ENCODE measurements around the gene SEPTIN7.
A peak's percentile ranks its signal among the peaks of the same experiment; 100 is the strongest.
"Not testable (repeated sequence)": the region's sequence is repeated elsewhere in the genome, so short reads cannot be mapped to it uniquely, and the experiment has no call there.

SEPTIN7 gene

DNA sequence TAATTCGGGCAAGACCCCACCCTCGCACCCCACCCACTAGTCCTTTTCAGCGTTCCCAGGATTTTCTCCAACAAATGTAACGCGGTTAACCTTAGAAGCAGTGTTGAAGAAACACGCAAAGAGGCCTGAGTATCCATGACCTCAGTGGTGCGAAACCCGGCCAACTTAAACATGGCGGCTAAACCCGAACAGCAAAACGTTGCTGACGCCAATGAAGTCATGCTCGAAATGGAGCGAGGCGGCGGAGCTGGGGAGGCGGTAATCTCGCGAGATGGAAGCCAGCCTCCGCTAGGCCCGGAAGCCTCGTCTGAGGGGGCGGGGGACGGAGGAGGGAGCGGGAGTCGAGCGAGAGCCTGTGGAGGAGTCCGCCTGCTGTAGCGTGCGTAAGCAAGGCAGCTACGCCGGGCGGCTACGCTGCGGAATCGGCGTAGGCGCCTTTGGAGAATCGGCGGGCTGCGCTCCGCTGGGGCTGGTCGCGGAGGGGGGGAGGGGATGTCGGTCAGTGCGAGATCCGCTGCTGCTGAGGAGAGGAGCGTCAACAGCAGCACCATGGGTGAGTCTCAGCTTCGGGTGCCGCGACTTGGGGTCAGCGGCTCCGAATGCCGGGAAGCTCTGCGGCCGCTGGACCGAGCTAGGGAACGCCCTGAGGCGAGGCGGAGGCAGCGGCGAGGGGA is at the start of gene SEPTIN7:
SEPTIN7 (plus strand) TSS at position 340 of the 674 bp plus-strand sequence; CDS start at position 493, 153 bp downstream.
- peak; percentile 100 for DNase-seq

- DNase-seq = no peak
Observed at GRCh38 chr7:35752742-35753141, 48.1 kb upstream of the SEPTIN7 start.

- DNase-seq = no peak
Observed at GRCh38 chr7:35753761-35754603, 46.9 kb upstream of the SEPTIN7 start.

DNA sequence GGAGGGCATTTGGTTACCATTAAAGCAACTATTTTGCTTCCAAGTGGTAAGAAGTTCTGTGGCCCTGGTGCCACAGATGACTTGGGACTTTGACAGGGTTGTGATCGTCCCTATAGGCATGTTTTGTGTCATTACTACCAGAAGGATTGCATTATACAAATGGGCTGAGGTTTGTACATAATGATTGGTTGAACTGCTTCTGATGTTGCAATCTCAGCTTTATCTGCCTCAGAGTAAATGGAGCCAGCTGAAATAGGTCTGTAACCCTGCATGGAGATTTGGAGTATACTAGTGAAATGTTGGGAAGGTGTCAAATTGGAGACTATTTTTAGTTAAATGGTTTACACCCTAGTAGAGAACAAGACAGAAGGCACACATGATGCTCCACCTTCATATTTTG is 46.1 kb upstream of the SEPTIN7 start:
- DNase-seq = no peak

DNA sequence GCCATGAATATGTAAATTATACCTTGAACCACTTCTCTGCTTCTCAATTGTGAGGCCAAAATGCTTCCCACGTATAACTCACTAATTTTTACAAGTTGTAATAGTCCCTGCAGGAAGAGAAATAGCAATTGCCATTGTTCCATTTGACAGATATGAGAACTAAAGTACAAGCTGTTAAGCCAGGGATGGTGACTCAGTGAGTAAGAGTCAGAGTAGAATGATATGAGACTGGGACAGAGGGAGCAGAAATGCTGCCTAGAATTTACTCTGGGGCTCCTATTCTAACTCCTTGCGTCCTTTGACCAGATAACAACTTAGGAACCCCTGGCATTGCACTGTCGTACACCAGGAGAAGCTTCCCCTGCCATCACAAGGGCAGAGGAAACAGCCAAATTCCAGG is 45.1 kb upstream of the SEPTIN7 start:
- no peak for DNase-seq

GRCh38 chr7:35756453-35756852 is 44.4 kb upstream of the SEPTIN7 start:
- not testable (repeated sequence) for DNase-seq

- DNase-seq = no peak
Observed at GRCh38 chr7:35757574-35757973, 43.3 kb upstream of the SEPTIN7 start.

- DNase-seq = no peak
Observed at GRCh38 chr7:35758421-35758820, 42.4 kb upstream of the SEPTIN7 start.

DNA sequence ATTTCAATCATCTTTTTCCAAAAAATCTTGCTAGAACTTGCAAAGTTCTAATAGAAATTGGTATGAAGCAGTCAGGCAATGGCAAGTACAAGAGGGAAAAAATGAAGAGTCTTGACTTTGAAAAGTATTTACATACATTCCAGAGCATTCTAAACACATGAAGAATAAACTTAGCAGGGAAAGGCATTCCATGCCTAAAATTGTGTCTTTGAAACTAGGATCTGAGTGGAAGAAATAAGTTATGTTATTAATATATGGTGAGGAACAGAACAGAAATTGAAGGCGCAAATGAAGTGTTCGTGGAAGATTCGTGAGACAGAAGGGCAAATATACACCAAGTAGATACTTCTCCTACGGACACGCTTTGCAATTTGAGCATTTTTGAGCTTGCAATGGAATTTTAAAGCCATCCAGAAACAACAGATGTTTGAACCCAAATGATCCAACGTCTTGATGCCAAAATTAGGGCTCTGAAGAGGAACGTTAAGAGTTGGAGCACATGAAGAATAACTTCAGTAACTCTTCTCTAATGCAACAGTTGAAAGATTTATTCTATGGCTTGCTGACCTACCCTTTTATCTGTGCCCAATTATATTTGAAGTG is 40.6 kb upstream of the SEPTIN7 start:
- DNase-seq = no peak

DNA sequence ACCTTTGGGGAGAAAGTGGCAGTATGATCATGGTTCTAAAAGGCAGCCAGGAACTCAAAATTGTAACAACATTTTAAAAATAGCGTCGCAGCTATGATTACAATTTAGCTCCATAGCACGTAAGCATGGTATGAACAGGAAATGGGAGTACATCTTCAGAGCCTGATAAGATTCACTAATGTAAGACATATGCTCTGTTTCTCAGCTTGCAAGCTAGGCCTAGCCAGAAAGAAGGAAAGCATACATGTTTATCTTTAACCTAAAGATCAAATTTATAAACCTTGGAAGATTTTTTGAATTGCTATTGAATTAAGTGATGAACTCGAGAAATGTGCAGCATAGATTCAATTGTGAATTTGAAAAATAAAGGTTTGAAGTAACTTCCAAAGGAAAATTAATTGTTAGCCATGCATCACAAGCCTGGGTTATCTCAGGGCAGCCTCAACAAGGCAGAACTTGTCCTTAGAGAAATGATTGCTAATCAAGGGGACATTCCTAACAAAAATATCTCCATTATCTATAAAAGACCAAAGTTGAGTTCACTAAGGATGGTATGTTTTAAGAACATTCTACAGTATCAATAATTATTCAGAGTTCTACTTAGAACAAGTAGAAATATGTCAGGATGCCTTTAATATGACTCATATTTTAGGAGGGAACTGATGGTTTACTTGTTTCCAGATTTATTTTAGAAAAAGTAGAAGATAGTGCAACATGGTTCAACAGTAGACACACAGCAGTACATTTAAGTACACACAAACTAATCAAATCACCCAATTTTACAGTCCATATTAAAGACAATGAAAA is 38.8 kb upstream of the SEPTIN7 start:
- DNase-seq = no peak

GRCh38 chr7:35762781-35763180 is 38.1 kb upstream of the SEPTIN7 start:
- no peak for DNase-seq

GRCh38 chr7:35768346-35768745 is 32.5 kb upstream of the SEPTIN7 start:
- DNase-seq = no peak

DNA sequence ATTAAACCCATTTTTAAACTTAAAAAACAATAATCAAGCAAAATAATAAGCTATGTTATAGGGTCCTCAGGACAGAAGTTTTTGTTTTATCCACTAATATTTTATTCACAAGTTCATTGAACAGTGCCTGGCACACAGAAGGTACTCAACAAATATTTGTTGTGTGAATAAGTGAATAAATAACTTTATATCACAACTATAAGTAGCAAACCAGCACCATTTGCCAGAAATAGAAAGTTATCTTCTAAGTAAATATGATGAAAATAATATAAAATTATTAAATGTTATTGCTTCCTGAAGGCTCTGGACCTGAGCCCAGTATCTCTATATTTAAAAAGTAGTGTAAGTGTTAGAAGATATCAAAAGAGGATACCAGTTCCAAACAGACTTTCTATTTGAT is 29.1 kb upstream of the SEPTIN7 start:
- DNase-seq = no peak

GRCh38 chr7:35773994-35774393 is 26.9 kb upstream of the SEPTIN7 start:
- no peak for DNase-seq

DNA sequence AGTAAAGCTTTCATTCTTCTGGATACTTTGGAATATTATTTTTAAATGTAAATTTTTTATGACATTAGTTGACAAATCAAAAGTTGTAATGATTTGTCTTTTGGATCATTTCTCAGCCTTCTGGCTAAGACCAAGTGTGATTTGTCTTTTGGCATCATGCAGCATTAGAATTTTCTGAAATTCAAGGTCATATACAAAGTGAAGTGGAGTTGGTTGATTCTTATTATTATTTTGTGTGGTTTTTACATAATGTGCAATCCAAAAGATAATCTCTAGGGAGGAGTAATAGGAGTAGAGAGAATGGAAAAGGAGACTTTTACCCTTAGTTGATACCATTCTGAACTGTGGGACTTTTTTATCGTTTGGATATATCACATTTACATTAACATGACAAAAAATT is 24.2 kb upstream of the SEPTIN7 start:
- DNase-seq = no peak

- DNase-seq = no peak
Observed at GRCh38 chr7:35777121-35777520, 23.7 kb upstream of the SEPTIN7 start.

GRCh38 chr7:35780070-35780469 is 20.8 kb upstream of the SEPTIN7 start:
- no peak for DNase-seq

DNA sequence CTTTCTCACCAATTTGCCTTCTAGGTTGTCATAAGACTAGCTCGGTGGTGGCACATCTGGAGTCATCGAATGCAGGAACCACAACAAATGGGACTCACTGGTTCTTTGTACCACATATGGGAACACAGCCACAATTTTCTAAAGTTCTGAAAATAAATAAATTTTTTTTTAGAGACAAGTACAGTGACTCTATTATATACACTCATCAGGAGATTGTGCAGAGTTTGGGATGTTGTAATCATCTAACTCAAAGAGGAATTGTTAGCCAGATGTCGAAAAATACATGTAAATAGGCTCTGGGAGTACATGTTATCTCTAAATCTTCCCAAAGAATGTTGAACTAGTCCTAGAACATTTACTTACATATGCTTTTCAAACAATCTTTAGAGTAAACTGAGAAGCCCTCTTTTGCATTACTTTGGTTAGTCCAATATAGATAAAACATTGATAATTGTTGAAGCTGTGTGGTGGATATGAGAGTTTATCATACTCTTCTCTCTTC is 19.6 kb upstream of the SEPTIN7 start:
- DNase-seq = no peak

DNA sequence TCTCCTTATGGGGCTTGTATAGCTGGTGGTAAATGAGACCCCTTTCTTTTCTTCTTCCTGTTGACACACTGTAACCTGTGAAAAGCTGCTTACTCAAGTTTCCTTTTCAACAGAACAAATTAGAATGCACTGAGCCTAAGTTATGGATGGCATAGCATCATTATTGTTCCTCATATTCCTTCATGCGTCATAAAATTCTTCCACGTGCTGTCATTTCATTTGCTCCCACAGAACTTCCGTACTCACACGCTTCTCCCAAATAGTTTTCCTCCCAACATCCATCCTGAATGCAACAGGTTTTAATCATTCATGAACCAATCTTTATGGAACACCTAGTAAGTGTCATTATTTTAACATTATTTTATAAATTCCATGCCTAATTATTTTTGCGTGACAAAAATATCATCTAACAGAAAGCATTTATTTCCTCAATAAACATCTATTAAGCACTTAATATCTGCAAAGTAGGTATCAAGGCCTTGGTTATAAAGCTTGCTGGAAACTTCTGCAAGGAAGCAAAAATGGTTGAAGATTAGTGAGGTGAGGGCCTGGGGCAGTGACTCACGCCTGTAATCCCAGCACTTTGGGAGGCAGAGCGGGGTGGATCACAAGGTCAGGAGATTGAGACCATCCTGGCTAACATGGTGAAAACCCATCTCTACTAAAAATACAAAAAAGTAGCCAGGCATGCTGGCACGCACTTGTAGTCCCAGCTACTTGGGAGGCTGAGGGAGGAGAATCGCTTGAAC is 18.9 kb upstream of the SEPTIN7 start:
- DNase-seq = no peak

DNA sequence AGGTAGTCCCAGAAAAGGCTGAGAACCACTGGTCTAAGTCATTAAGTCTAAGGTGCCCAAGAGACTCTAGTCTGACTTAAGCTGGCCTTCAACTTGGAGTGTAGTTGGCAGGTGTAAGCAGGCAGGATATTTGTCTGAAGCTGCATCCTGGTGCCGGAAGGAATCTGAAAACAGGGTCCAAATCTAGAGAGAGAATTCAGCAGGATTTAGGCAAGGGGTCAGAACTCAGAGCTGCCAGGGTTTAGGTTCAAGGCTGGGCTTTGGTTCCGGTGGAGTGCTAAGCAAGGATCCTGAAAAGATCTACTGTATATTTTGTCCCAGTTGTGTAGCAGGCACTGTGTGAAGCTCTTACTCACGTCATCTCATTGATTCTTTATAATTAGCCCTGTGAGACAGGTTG is 16.5 kb upstream of the SEPTIN7 start:
- no peak for DNase-seq

DNA sequence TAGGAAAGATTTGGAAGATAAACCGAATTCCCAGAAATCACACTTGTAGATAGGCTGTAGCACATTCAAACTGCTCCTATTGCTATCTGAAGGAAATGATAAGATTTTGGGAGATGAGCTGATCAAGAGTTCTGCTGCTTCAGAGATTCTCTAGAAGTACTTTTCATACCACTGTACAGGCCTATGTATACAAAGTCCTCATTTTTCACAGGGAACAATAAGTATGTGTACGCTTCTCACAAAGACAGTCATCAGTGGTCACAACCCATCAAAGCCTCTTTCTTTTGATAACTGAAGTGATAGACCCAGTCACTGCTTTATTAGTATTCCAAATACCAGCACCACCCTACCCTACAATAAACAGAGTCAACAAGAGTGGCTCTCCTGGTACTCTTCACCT is 15.6 kb upstream of the SEPTIN7 start:
- no peak for DNase-seq

- no peak for DNase-seq
Observed at GRCh38 chr7:35787925-35788324, 12.9 kb upstream of the SEPTIN7 start.

All from NCI-H1092 (cell line).